Lower lobe of right lung (tissue), 2 donors: ENCODE data around the gene GPR161. TPM values are rescaled to one million over a fixed set of nuclear protein-coding genes. Genes with fewer than 3 reads are reported as not detected.

Experiments used
- ATAC-seq, 2 donors: fragments of 200-7000 bp; cut with Tn5 transposase; one replicate each; pipeline ENCODE4 v1.9.1; 2020 to 2022; ENCODE audit warnings: mild to moderate bottlenecking in 2 of 2, moderate library complexity in 2 of 2
- DNase-seq: peaks from one replicate; pipeline ENCODE4 v3.0.0-alpha.2; 2020
- H3K27ac ChIP-seq: fragments of 200-600 bp; one replicate; pipeline ENCODE4 v1.8.0; 2022
- H3K27me3 ChIP-seq: fragments of 200-600 bp; one replicate; pipeline ENCODE4 v1.8.0; 2022; ENCODE audit warnings: low read depth
- H3K36me3 ChIP-seq: fragments of 200-600 bp; one replicate; pipeline ENCODE4 v1.8.0; 2022; ENCODE audit warnings: mild to moderate bottlenecking
- H3K4me1 ChIP-seq: fragments of 200-600 bp; one replicate; pipeline ENCODE4 v1.8.0; 2022
- H3K4me3 ChIP-seq: fragments of 200-600 bp; one replicate; pipeline ENCODE4 v1.8.0; 2022; ENCODE audit warnings: mild to moderate bottlenecking
- H3K9me3 ChIP-seq: fragments of 200-600 bp; one replicate; pipeline ENCODE4 v1.8.0; 2022
- CTCF ChIP-seq: fragments of 200-600 bp; IDR thresholded peaks from one replicate; pipeline ENCODE4 v1.8.0; 2022; ENCODE audit warnings: antibody characterized with exemption, mild to moderate bottlenecking
- intact Hi-C: fragments of 100-400 bp; cut with DNase I; formaldehyde crosslinking; loops from one replicate; pipeline ENCODE4 v1.11.0; 2022
- total RNA-seq: library from RNA; stranded (reverse); fragmentation: NEBNext Ultra II Directional; extraction: Animal tissue kit (Norgen Biotek cat#: 25700); gene quantifications from one replicate; pipeline ENCODE4 v1.2.1, GENCODE V29; 2021
- donor health status: DM: no; HTN: yes; CAD: no; lungs with severe emphysema.

GPR161 gene
- total RNA-seq, 1 donor from 2014 or later = 9.6 TPM

GRCh38 chr1:168114845-168115244 lies 21.9 kb downstream of the GPR161 start:
- H3K27me3 ChIP-seq = no peaks in the 10 kb centered on the region
- no peaks in the 10 kb centered on the region for H3K9me3 ChIP-seq
- no peak overlapping the region for H3K4me3 ChIP-seq
- no peak for ATAC-seq
- no peaks in the 10 kb centered on the region for H3K4me1 ChIP-seq
- intact Hi-C loops = no loop called here
- no peak overlapping the region for H3K27ac ChIP-seq
- no peak for TF ChIP-seq CTCF
- no peaks in the 10 kb centered on the region for H3K36me3 ChIP-seq
- no peak for DNase-seq

GRCh38 chr1:168112673-168113305 lies 23.9 kb downstream of the GPR161 start:
- peak in 1 of 2 donors; percentile 44 for ATAC-seq
- H3K9me3 ChIP-seq = no peaks in the 10 kb centered on the region
- H3K36me3 ChIP-seq = no peaks in the 10 kb centered on the region
- no peak for DNase-seq
- intact Hi-C loops = no loop called here
- H3K4me1 ChIP-seq = no peaks in the 10 kb centered on the region
- no peak overlapping the region for H3K4me3 ChIP-seq
- no peaks in the 10 kb centered on the region for H3K27me3 ChIP-seq
- TF ChIP-seq CTCF = no peak
- no peak overlapping the region for H3K27ac ChIP-seq

GRCh38 chr1:168110896-168111545 lies 25.7 kb downstream of the GPR161 start:
- Histone ChIP-seq H3K9me3 (no peaks in the 10 kb centered on the region), H3K4me1 (no peaks in the 10 kb centered on the region), H3K36me3 (no peaks in the 10 kb centered on the region), H3K27me3 (no peaks in the 10 kb centered on the region), H3K4me3 (no peak overlapping the region), H3K27ac (no peak overlapping the region)
- intact Hi-C loops = no loop called here
- ATAC-seq (peak in 1 of 2 donors; percentile 19), DNase-seq (no peak)
- TF ChIP-seq CTCF = no peak

GRCh38 chr1:168106274-168106673 lies 30.5 kb downstream of the GPR161 start:
- intact Hi-C loops = no loop called here
- DNase-seq = no peak
- H3K27ac ChIP-seq = no peak overlapping the region
- H3K36me3 ChIP-seq = peaks cover 7% of the 10 kb centered on the region
- TF ChIP-seq CTCF = no peak
- H3K27me3 ChIP-seq = no peaks in the 10 kb centered on the region
- no peaks in the 10 kb centered on the region for H3K9me3 ChIP-seq
- ATAC-seq = no peak
- no peaks in the 10 kb centered on the region for H3K4me1 ChIP-seq
- no peak overlapping the region for H3K4me3 ChIP-seq

GRCh38 chr1:168105846-168106245 lies 30.9 kb downstream of the GPR161 start:
- H3K9me3 ChIP-seq = no peaks in the 10 kb centered on the region
- no peak overlapping the region for H3K27ac ChIP-seq
- intact Hi-C loops = no loop called here
- no peaks in the 10 kb centered on the region for H3K27me3 ChIP-seq
- no peak overlapping the region for H3K4me3 ChIP-seq
- TF ChIP-seq CTCF = no peak
- ATAC-seq (no peak), DNase-seq (no peak)
- no peaks in the 10 kb centered on the region for H3K4me1 ChIP-seq
- peaks cover 7% of the 10 kb centered on the region for H3K36me3 ChIP-seq
